C4-2B (cell line): ENCODE data around the gene GNG2.

Experiments
- CTCF ChIP-seq: fragments of 450-650 bp; conservative IDR thresholded peaks from 2 replicates; pipeline ENCODE4 v1.5.1; 2017; ENCODE audit warnings: mild to moderate bottlenecking
- ZFX ChIP-seq: fragments of 450-650 bp; IDR thresholded peaks from 2 replicates; pipeline ENCODE4 v1.6.1; 2017

DNA sequence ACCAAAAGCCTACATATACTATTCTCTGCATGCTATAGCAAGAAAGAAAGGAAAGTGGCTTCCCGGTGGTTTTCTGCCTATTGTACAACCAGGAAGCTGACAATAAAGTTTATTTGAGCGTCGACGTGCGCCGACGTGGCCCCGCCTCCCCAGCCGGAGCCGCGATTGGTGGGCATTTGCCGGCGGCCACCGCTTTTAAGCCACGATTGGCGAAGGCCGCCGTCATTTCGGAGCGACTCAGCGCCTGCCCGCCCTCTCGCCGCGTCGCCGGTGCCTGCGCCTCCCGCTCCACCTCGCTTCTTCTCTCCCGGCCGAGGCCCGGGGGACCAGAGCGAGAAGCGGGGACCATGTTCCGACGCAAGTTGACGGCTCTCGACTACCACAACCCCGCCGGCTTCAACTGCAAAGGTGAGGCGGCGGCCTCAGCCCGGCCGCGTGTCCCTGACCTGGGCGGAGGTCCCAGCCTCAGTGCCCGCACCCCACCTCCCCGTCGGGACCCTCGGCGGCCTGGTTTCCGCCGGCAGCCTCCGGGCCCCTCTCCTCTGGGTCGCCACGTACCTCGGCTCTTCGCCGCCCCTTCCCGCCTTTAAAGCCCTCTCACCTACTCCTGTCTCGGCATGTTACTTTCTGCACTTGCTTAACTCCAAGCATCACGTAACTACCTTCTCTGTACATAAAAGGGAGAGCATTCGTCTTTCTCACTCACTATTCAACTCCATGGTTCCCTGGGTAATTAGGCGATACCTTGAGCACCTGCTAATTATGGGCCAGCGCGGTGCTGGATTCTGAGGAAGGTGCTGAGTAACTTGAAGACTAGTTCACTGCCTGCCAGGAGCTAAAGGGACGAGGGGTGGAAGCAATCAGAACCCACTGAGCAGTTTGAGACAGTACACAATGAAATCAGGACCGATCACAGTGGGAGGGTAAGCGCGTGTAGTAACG is 129.2 kb downstream of the GNG2 start, which contains the start of gene RTRAF:
- TF ChIP-seq CTCF = no peak
- peak; percentile 82 for TF ChIP-seq ZFX
